NCI-H345 treated with DMSO at 0.1 percent for 48 hours (cell line): ENCODE results near the gene CRLF2.
"Not testable (repeated sequence)": the region's sequence is repeated elsewhere in the genome, so short reads cannot be mapped to it uniquely, and the experiment has no call there.

Source experiments
- DNase-seq: peaks from one replicate; lab custom pipeline; 2025; ENCODE audit not compliant: unreplicated experiment; lab: John Stamatoyannopoulos, UW

CRLF2 gene

DNA sequence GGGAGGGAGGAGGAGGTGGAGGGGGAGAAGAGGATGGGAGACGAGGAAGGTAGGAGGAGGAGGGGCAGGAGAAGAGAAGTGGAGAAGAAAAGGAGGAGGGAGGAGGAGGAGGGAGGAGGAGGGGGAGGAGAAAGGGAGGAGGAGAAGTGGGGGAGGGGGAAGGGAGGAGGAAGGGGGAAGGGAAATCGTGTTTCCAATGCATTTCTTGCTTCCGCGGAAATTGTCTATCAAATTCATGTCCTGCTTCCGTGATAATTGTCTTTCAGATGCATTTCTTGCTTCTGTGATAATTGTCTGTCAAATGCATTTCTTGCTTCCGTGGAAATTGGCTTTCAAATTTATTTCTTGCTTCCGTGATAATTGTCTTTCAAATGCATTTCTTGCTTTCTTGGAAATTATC, 43.3 kb downstream of the CRLF2 start:
- no peak for DNase-seq

DNA sequence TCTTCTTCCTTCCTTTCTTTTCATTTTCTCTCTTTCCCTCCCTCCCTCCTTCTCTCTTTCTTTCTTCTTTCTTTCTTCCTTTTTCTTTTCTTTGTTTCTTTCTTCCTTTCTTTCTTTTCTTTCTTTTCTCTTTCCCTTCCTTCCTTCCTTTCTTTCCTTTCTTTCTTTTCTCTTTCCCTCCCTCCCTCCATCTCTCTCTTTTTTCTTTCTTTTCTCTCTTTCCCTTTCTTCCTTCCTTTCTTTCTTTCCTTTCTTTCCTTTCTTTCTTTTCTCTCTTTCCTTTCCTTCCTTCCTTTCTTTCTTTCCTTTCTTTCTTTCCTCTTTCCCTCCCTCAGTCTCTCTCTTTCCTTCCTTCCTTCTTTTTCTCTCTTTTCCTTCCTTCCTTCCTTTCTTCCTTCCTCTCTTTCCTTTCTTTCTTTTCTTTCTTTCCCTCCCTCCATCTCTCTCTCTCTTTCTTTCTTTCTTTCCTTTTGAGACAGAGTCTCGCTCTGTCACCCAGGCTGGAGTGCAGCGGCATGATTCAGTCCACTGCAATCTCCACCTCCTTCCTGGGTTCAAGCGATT, 44.4 kb downstream of the CRLF2 start:
- no peak for DNase-seq

DNA sequence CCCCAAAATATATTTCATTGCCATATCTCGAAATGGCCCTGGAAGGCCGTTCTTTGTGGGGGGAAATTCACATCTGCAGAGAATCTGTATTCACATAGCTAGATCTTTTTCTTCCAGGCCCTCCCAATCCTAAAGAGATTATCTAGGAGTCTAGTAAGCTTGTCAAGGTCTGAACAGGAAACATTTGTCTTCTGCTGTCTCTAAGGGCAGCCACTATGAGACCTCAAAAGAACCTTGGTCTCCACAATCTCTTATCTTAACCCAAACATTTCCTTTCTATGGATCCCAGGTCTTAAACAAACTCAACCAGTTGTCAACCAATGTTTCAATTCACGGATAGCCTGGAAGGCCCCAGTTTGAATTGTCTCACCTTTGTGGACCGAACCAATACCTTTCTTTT, 45.0 kb downstream of the CRLF2 start:
- no peak for DNase-seq

DNA sequence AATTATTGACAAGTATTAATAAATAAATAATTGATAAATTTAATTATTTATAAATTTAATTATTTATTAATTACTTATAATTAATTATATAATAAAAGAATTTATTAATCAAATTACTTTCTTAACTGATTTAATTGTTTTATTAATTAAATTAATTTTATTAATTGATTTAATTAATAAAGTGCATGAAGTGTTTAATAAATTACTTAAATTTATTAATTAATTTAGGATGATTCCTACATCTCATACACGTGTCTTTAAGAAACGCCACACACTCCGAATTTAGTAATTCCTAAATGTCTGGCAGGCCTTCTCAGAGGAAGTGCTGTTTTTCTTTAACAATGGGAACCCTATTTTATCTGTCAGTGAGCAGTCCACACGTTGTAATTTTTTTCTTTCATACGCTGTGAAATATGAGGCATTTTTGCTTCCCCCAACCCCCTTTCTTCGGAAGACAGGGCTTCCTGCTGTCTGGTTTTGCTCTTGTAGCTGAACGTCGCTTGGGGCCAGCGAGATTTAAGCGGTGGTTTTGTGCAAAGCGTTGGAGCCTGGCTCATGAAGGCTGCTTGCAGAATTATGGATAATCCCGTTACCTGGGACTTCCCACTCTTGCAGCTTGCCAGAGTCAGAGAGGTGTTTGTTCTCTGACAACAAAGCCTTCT, 46.8 kb downstream of the CRLF2 start:
- no peak for DNase-seq

DNA sequence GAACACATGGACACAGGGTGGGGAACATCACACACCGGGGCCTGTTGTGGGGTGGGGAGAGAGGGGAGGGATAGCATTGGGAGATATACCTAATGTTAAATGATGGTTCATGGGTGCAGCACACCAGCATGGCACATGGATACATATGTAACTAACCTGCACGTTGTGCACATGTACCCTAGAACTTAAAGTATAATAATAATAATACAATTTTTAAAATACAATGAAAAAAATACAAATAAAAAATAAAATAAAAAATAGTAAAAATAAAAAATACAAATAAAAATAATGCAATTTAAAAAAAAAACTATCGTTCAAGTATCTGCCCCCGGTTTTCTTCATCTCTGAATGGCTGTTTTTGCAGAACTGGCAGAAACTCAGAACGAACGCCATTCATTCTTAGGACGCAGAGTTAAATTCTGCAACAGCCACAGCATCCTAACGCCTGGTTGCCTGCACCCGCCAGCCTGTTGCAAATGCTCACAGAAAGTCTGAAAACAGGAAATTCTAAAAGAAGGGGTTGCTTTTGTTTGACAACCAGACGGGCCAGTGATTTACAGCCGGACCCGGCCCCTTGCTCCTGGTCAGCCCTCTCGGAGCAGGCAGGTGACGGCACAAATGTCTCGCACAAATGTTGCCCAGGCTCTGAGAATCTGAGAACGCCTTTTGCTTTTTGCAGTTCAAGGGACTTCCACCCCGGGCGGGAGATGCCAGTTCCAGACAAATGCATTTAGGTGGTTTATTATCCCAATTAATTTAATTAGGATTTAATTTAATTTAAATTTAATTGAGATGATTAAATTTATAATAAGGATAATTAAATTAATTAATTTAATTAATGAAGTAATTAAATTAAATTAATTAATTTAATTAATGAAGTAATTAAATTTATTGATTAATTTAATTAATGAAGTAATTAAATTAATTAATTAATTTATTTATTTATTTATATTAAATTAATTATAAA, 47.8 kb downstream of the CRLF2 start:
- no peak for DNase-seq

DNA sequence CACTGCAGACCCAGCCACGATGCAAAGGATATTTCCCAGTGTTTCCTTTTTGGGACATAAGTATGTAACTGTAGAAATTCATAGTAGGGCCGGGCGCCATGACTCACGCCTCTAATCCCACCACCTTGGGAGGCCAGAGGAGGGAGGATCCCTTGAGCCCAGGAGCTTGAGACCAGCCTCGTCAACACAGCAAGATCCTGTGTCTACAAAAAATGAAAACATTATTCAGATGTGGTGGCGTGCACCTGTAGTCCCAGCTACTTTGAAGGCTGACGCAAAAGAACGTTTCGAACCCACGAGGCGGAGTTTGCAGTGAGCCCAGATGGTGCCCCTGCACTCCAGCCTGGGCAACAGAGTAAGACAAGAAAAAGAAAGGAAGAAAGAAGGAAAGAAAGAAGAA, 49.2 kb downstream of the CRLF2 start:
- DNase-seq, result no peak

DNA sequence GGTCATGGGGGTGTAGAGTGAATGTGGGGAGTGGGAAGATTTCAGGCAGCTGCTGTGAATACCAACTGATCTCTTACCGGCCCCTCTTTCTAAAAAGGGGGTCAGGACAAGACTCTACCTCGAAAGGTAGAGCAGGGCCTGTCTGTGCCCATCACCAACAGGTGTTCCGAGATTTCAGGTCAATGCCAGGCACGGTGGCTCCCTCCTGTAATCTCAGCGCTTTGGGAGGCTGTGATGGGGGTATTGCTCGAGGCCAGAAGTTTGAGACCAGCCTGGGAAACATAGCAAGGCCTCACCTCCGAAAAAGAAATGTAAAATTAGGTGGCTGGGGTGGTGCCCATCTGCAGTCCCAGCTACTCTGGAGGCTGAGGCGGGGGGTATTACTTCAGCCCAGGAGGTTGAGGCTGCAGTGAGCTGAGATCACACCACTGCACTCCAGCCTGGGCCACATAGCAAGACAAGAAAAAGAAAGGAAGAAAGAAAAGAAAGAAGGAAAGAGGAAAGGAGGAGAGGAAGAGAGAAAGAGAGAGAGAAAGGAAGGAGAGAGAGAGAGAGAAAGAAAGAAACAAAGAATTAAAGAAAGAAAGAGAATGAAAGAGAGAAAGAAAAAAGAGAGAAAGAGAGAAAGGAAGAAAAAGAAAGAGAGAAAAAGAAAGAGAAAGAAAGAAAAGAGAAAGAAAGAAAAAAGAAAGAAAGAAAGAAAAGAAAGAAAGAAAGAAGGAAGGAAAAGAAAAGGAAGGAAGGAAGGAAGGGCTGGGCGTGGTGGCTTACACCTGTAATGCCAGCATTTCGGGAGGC, 50.1 kb downstream of the CRLF2 start:
- no peak for DNase-seq

DNA sequence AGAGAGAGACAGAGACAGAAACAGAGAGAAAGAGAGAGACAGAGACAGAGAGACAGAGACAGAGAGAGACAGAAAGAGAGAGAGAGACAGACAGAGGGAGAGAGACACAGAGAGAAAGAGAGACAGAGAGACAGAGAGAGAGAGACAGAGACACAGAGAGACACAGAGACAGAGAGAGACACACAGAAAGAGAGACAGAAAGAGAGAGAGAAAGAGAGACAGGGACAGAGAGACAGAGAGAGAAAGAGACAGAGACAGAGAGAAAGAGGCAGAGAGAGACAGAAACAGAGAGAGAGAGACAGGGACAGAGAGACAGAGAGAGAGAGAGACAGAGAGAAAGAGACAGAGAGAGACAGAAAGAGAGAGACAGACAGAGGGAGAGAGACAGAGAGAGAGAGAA, 52.9 kb downstream of the CRLF2 start:
- DNase-seq, result no peak

DNA sequence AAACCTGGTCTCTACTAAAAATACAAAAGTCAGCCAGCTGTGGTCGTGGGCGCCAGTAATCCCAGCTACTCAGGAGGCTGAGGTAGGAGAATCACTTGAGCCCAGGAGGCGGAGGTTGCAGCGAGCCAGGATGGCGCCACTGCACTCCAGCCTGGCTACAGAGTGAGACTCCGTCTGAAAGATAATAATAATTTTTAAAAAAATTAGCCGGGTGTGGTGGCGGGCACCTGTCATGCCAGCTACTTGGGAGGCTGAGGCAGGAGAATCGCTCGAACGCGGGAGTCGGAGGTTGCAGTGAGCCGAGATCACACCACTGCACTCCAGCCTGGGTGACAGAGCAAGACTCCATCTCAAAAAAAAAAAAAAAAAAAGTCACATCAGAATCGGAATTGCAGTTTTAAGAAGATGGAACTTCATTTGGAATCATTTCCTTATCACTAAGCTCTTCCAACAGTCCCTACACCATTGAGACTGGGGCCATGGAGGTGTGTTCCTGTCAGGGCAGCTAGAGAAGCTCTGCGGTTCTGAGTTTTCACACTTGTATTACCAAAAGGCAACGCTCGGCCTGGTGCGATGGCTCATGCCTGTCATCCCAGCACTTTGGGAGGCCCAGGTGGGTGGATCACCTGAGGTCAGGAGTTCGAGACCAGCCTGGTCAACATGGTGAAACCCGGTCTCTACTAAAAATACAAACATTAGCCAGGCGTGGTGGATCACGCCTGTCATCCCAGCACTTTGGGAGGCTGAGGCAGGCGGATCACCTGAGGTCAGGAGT, 55.6 kb downstream of the CRLF2 start:
- DNase-seq, result not testable (repeated sequence)

DNA sequence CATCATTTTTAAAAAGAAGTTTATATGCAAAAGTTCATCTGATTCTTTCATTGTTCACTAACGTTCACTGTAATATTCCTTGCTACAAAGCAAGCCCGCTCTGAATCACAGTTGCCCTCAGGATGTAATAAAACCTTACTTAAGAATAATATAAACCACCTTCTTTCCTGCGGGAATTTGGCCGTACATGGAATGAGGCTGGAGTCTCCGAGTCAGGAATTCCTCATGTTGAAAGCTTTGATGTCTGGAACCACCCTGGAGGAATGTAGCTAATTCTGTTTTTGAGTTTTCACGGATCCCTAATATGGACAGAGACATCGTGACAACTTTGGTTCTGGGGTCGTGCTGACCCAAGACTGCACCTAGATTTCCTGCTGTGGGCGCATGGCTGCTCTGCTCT, 58.5 kb downstream of the CRLF2 start:
- DNase-seq, result no peak

DNA sequence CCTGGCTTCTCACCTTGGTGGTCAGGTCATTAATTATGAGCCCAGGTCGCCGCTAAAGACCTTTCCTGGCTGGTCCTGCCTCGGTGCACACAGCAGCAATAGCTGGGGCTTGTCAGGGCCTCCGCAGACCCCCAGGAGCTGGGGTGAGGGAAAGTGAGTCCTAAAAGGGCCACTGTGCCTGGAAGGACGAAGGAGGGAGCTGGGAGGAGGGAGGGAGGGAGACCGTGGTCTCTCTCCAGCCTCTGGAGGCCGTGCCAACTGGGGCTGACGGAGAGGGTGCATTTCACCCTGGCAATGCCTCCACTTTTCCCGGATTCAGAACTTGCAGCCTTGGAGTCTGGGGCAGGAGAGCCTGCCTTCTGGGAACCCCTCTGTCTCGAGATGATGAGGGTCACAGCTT, 60.4 kb downstream of the CRLF2 start:
- no peak for DNase-seq

DNA sequence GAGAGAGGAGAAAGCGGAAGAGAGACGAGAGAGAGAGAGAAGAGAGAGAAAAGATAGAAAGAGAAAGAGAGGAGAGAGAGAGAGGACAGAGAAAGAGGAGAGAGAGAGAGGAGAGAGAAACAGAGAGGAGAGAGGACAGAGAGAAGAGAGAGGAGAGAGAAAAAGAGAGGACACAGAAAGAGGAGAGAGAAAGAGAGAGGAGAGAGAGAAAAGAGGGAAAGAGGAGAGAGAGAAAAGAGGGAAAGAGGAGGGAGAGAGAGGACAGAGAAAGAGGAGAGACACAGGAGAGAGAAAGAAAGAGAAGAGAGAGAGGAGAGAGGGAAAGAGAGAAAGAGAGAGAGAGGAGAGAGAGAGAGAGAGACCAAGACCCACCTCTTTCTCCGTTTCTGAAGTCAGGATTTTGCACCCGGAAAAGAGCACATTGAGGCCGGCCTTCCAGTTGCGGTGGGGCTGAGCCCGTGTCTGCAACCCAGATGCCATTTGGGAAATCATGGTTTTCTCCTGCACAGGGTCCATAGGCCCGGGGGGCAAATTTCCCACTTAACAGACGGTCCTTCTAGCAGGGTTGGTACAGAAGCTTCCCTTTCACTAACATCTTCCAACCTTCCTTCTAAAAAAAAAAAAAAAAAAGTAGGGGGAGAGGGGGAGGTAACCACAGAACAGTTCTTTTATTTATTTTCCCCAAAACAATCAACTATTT, 60.9 kb downstream of the CRLF2 start:
- no peak for DNase-seq

DNA sequence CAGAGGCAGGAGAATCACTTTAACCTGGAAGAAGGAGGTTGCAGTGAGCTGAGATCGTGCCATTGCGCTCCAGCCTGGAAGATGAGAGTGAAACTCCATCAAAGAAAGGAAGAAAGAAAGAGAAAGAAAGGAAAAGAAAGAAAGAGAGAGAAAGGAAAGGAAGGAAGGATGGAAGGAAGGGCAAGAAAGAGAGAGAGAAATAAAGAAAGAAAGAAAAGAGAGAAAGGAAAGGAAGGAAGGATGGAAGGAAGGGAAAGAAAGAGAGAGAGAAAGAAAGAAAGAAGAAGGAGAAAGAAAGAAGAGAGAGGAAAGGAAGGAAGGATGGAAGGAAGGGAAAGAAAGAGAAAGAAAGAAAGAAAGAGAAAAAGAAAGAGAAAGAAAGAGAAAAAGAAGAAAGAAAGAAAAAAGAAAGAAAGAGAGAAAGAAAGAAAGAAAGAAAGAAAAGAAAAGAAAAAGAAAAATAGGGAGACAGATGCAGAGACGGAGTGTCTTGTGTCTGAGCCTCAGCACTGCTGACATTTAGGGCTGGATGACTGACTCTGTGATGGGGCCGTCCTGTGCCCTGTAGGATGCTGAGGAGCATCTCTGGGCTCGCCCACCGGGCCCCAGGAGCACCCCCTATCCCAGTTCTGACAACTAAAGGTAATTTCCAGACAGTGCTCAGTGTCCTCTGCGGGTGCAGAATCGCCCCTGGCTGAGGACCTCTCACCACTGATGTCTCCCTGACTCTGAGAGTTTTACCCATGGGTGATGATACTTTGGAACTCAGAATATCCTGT, 61.7 kb downstream of the CRLF2 start:
- no peak for DNase-seq

DNA sequence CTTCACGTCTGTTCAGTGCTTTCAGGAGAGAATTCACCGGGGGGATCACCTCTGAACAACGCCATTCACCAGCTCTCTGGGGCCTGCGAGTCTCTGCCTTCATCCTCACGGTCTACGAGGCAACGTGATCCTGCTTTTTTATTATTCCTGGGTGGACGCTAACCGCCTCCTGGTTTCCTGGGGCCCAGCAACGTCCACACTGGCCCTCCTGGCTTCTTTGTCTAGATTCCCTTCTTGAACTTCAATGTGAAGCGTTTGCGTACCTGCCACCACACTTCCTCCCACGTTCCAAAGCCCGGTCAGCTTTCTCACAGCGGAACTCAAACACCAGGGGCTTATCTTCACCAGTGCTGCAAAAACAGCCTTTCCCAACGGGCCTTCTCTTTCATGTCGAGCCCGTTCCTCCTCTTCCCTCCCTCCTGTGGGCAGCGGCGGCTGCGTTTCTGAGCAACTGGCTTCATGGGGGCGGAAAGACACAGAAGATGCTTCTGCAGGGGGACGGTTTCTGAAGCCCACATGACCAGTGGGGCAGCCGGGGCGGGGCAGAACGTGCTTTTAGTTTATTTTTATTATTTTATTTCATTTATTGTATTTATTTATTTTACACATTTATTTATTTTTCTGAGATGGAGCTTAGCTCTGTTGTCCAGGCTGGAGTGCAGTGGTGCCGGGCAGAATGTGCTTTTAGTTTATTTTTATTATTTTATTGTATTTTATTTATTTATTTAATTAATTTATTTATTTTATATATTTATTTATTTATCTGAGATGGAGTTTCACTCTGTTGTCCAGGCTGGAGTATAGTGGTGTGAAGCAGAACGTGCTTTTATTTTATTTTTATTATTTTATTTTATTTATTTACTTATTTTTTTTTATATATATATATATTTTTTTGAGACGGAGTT, 64.6 kb downstream of the CRLF2 start:
- no peak for DNase-seq

DNA sequence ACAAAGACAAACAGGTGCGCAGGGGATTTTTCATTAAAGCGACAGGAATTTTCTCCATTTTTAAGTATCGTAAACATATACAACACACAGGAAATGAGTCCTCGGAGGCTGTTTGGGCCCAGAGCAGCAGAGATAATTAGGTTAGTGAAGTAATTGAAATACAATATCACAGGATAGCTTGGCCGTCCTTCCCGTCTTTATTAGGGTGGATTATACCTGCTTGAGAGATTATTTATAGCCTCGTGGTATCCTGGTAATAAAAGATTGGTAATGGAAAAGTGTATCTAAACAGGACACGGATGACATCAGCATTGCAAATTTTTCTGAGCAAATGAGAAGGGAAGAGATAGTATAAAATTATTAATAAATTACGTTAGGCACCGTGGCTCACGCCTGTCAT, 68.2 kb downstream of the CRLF2 start:
- no peak for DNase-seq
